CD8-positive, alpha-beta memory T cell (primary cell): Measurements from ENCODE around the gene CLIC3. TPM values are rescaled to one million over a fixed set of nuclear protein-coding genes. Genes with fewer than 3 reads are reported as not detected.
"Not testable (repeated sequence)": the region's sequence is repeated elsewhere in the genome, so short reads cannot be mapped to it uniquely, and the experiment has no call there.

ENCODE experiments used
- CTCF ChIA-PET: fragments of 350-600 bp; sonication (Branson Sonifier 250); formaldehyde crosslinking; loops from one replicate; lab custom pipeline; 2021; ENCODE audit warnings: antibody characterized with exemption; lab: Charles Lee
- POLR2A ChIA-PET: fragments of 350-600 bp; sonication (Branson Sonifier 250); formaldehyde crosslinking; loops from one replicate; lab custom pipeline; 2021; ENCODE audit warnings: antibody characterized with exemption; lab: Charles Lee
- DNase-seq, 5 donors: peaks; one replicate each; pipeline versions ENCODE4 v3.0.0 to v3.0.0-alpha.2; 2020 to 2022; ENCODE audit warnings: mixed read lengths in 1 of 5
- H3K27ac ChIP-seq: one replicate; pipeline ENCODE4 v1.7.0; 2013; ENCODE audit warnings: low read depth, mild to moderate bottlenecking, low read length, moderate library complexity
- H3K27me3 ChIP-seq: 2 replicates; pipeline ENCODE4 v1.7.0; 2013; ENCODE audit warnings: low read length, mild to moderate bottlenecking; ENCODE audit not compliant: insufficient read depth, poor library complexity, severe bottlenecking
- H3K36me3 ChIP-seq: 2 replicates; pipeline ENCODE4 v1.7.0; 2013; ENCODE audit warnings: mild to moderate bottlenecking, low read length, moderate library complexity; ENCODE audit not compliant: insufficient read depth
- H3K4me1 ChIP-seq: 2 replicates; pipeline ENCODE4 v1.7.0; 2013; ENCODE audit warnings: mild to moderate bottlenecking, low read length, moderate library complexity; ENCODE audit not compliant: insufficient read depth
- H3K4me3 ChIP-seq: 2 replicates; pipeline ENCODE4 v1.7.0; 2013; ENCODE audit warnings: mild to moderate bottlenecking, low read length
- H3K9me3 ChIP-seq: 2 replicates; pipeline ENCODE4 v1.7.0; 2013; ENCODE audit warnings: mild to moderate bottlenecking, low read length
- H3K27ac Mint-ChIP-seq, 8 donors: one replicate each; pipeline ENCODE4 v1.8.0; 2020 to 2021; ENCODE audit warnings: mixed read lengths in 8 of 8, mild to moderate bottlenecking in 6 of 8, inconsistent platforms in 3 of 8, moderate library complexity in 3 of 8
- H3K27me3 Mint-ChIP-seq, 2 donors: one replicate each; pipeline ENCODE4 v1.8.0; 2020 to 2021; ENCODE audit warnings: mixed read lengths in 2 of 2, mild to moderate bottlenecking in 1 of 2, moderate library complexity in 1 of 2
- H3K36me3 Mint-ChIP-seq, 3 donors: one replicate each; pipeline ENCODE4 v1.8.0; 2020 to 2021; ENCODE audit warnings: mixed read lengths in 3 of 3, inconsistent platforms in 1 of 3, mild to moderate bottlenecking in 1 of 3
- H3K4me1 Mint-ChIP-seq, 3 donors: one replicate each; pipeline ENCODE4 v1.8.0; 2020 to 2021; ENCODE audit warnings: mixed read lengths in 3 of 3, inconsistent platforms in 1 of 3, mild to moderate bottlenecking in 1 of 3
- H3K4me3 Mint-ChIP-seq, 7 donors: one replicate each; pipeline ENCODE4 v1.8.0; 2020 to 2021; ENCODE audit warnings: mixed read lengths in 7 of 7, mild to moderate bottlenecking in 6 of 7, moderate library complexity in 4 of 7, inconsistent platforms in 2 of 7
- H3K9me3 Mint-ChIP-seq, 5 donors: one replicate each; pipeline ENCODE4 v1.8.0; 2020 to 2022; ENCODE audit warnings: mixed read lengths in 5 of 5, mild to moderate bottlenecking in 3 of 5, moderate library complexity in 2 of 5, inconsistent platforms in 1 of 5
- polyA plus RNA-seq: library from polyadenylated mRNA; unstranded; fragments of 300-500 nt; fragmentation: Illumina TruSeq; gene quantifications from one replicate; pipeline ENCODE4 v1.2.3, GENCODE V29; 2021
- total RNA-seq, 2 experiments: library from RNA; stranded (reverse); gene quantifications; one replicate each; pipeline ENCODE4 v1.2.3, GENCODE V29; 2021

Gene CLIC3
- total and polyA plus RNA-seq, 3 experiments from 2014 or later: 3.4 to 52.1 (median 4.1) TPM

DNA sequence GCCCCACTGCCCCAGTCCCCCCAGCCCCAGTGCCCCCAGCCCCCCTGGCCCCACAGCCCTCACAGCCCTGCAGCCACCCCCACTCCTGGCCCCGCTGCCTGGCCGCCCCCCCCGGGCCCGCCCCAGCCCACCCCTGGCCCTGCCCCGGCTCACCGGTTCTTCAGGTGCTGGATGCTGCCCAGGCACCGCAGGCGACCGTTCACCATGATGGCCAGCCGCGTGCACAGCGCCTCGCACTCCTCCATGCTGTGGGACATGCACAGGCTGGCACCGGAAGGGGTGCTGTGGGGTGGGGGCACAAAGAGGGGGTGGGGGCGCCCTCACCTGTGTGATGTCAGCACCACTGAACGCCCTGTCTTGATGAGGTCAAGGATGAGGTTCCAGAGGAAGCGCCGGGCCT, 12.8 kb upstream of the CLIC3 start:
- no peak overlapping the region for H3K27ac ChIP-seq
- H3K36me3 ChIP-seq: no peaks in the 10 kb centered on the region
- Mint-ChIP-seq H3K4me3 (no peak overlapping the region), H3K27me3 (no peaks in the 10 kb centered on the region), H3K27ac (no peak overlapping the region), H3K36me3 (peaks cover 0 to 32% (median 0%) of the 10 kb centered on the region in 3 donors), H3K4me1 (peaks cover 10 to 17% (median 15%) of the 10 kb centered on the region in 3 donors), H3K9me3 (no peaks in the 10 kb centered on the region)
- POLR2A ChIA-PET: interaction anchor here (0.6 kb wide), 1 partner anchor 9 kb away, joined by 4 read pairs; no protein-coding TSS in a partner anchor
- DNase-seq: no peak
- no peaks in the 10 kb centered on the region for H3K9me3 ChIP-seq
- CTCF ChIA-PET: interaction anchor here (1.4 kb wide), 1 partner anchor 38 kb away, joined by 3 read pairs; no protein-coding TSS in a partner anchor
- no peaks in the 10 kb centered on the region for H3K27me3 ChIP-seq
- no peaks in the 10 kb centered on the region for H3K4me1 ChIP-seq
- H3K4me3 ChIP-seq: no peak overlapping the region

GRCh38 chr9:137008312-137008711, 11.9 kb upstream of the CLIC3 start:
- Mint-ChIP-seq H3K9me3 (no peaks in the 10 kb centered on the region), H3K4me3 (no peak overlapping the region), H3K27me3 (no peaks in the 10 kb centered on the region), H3K36me3 (peaks cover 0 to 27% (median 0%) of the 10 kb centered on the region in 3 donors), H3K4me1 (peaks cover 10 to 17% (median 15%) of the 10 kb centered on the region in 3 donors), H3K27ac (no peak overlapping the region)
- Histone ChIP-seq H3K36me3 (no peaks in the 10 kb centered on the region), H3K27ac (no peak overlapping the region), H3K9me3 (no peaks in the 10 kb centered on the region), H3K4me3 (no peak overlapping the region), H3K27me3 (no peaks in the 10 kb centered on the region), H3K4me1 (no peaks in the 10 kb centered on the region)
- ChIA-PET CTCF (interaction anchor here (1.7 to 2.1 kb wide), 2 partner anchors 21 to 26 kb away, joined by 6 to 7 read pairs; no protein-coding TSS in a partner anchor), POLR2A (no interaction called here)
- DNase-seq: no peak

DNA sequence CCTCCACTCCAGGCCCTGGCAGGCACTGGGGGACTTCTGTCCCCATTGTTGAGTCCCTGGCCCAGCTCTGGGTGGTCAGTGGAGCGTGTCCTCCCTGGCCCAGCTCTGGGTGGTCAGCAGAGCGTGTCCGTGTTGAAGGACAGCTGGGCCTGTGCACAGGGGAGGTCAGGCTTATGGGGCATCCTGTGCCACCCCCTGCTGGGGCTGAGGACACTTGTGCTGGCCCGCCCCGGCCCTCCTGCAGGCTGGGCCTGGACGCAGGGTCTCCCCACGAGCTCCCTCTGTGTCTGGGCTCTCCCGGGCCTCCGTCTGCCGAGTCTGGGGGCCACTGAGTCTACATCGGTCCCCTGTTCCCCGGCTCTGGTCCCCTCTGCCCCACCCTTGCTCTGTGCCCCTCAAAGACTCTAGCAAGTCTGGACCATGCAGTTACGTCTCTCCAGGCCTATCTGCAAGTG, 11.5 kb upstream of the CLIC3 start:
- POLR2A ChIA-PET: no interaction called here

GRCh38 chr9:137007108-137007815, 10.9 kb upstream of the CLIC3 start:
- H3K36me3 Mint-ChIP-seq: peaks cover 0 to 22% (median 0%) of the 10 kb centered on the region in 3 donors
- H3K27ac Mint-ChIP-seq: no peak overlapping the region
- peaks cover 10 to 17% (median 15%) of the 10 kb centered on the region in 3 donors for H3K4me1 Mint-ChIP-seq
- Histone ChIP-seq H3K27me3 (no peaks in the 10 kb centered on the region), H3K36me3 (no peaks in the 10 kb centered on the region), H3K4me1 (no peaks in the 10 kb centered on the region), H3K9me3 (no peaks in the 10 kb centered on the region), H3K27ac (no peak overlapping the region), H3K4me3 (no peak overlapping the region)
- CTCF ChIA-PET: interaction anchor here (1.7 to 2.1 kb wide), 2 partner anchors 22 to 27 kb away, joined by 6 to 7 read pairs; no protein-coding TSS in a partner anchor
- H3K9me3 Mint-ChIP-seq: no peaks in the 10 kb centered on the region
- no peak overlapping the region for H3K4me3 Mint-ChIP-seq
- POLR2A ChIA-PET: no interaction called here
- H3K27me3 Mint-ChIP-seq: no peaks in the 10 kb centered on the region
- DNase-seq: no peak

More for the DNA sequence above, 11.5 kb upstream of the CLIC3 start:
- Histone ChIP-seq H3K4me3 (no peak overlapping the region), H3K9me3 (no peaks in the 10 kb centered on the region), H3K36me3 (no peaks in the 10 kb centered on the region), H3K27ac (no peak overlapping the region), H3K27me3 (no peaks in the 10 kb centered on the region), H3K4me1 (no peaks in the 10 kb centered on the region)
- Mint-ChIP-seq H3K4me1 (peaks cover 10 to 17% (median 15%) of the 10 kb centered on the region in 3 donors), H3K27ac (no peak overlapping the region), H3K9me3 (no peaks in the 10 kb centered on the region), H3K36me3 (peaks cover 0 to 27% (median 0%) of the 10 kb centered on the region in 3 donors), H3K4me3 (no peak overlapping the region), H3K27me3 (no peaks in the 10 kb centered on the region)
- CTCF ChIA-PET: interaction anchor here (1.7 to 2.1 kb wide), 2 partner anchors 21 to 27 kb away, joined by 6 to 7 read pairs; no protein-coding TSS in a partner anchor
- DNase-seq: no peak

- Histone ChIP-seq H3K4me3 (no peak overlapping the region), H3K36me3 (no peaks in the 10 kb centered on the region), H3K27ac (no peak overlapping the region), H3K9me3 (no peaks in the 10 kb centered on the region), H3K27me3 (no peaks in the 10 kb centered on the region), H3K4me1 (no peaks in the 10 kb centered on the region)
- Mint-ChIP-seq H3K4me1 (peaks cover 10 to 17% (median 15%) of the 10 kb centered on the region in 3 donors), H3K9me3 (no peaks in the 10 kb centered on the region), H3K36me3 (peaks cover 0 to 15% (median 0%) of the 10 kb centered on the region in 3 donors), H3K27me3 (no peaks in the 10 kb centered on the region), H3K4me3 (peak overlapping the region in 5 of 7 donors; percentile 19 to 55 (median 28)), H3K27ac (peak overlapping the region in 5 of 8 donors; percentile 17 to 90 (median 46))
- DNase-seq: no peak
- ChIA-PET POLR2A (interaction anchor here (0.6 kb wide), 1 partner anchor 12 kb away, joined by 3 read pairs; no protein-coding TSS in a partner anchor), CTCF (interaction anchor here (1.4 to 3.2 kb wide), 5 partner anchors 10 to 28 kb away, joined by 3 to 14 read pairs (median 6); partner anchors contain the start of genes ABCA2 and CLIC3)
Measured at GRCh38 chr9:137006116-137007003, 10.0 kb upstream of the CLIC3 start.

DNA sequence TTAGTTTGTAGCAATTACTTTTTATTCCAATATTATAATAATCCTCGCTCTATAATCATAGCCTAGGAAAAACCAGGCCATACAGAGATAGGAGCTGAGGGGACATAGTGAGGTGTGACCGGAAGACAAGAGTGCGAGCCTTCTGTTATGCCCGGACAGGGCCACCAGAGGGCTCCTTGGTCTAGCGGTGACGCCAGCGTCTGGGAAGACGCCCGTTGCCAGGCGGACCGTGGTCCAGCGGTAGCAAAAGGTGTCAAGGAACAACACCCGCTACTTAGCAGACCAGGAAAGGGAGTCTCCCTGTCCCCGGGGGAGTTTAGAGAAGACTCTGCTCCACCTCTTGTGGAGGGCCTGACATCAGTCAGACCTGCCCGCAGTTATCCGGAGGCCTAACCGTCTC, 7.9 kb upstream of the CLIC3 start:
- H3K27ac ChIP-seq, H3K36me3 Mint-ChIP-seq, H3K4me3 ChIP-seq, H3K4me3 Mint-ChIP-seq, POLR2A ChIA-PET, H3K9me3 ChIP-seq, H3K9me3 Mint-ChIP-seq, H3K36me3 ChIP-seq, H3K27me3 Mint-ChIP-seq, DNase-seq, H3K27me3 ChIP-seq: not testable (repeated sequence)
- CTCF ChIA-PET: interaction anchor here (1.5 to 3.2 kb wide), 4 partner anchors 8 to 56 kb away, joined by 4 to 25 read pairs (median 9); partner anchors contain the start of genes ABCA2 and CLIC3
- H3K27ac Mint-ChIP-seq: peak overlapping the region in 1 of 8 donors; percentile 44
- peaks cover 19 to 33% (median 28%) of the 10 kb centered on the region in 3 donors for H3K4me1 Mint-ChIP-seq
- H3K4me1 ChIP-seq: peaks cover 11% of the 10 kb centered on the region

DNA sequence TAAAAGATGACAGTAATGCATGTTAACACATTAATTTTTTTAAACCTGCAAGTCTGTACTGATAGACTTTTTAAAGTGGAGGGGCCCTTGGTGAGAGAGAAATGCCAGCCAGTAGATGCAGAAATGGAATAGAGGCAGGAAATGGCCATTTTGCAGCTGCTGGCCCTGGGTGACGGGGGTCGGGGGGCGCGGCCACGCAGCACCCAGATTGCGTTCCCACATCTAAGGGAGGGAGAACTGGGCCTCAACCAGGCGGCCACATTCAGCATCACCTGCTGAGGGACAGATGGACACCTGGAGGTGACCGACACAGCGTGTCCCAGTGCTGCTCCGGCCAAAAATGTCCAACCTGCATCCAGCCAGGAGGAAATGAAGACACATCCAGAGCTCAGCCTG, 6.3 kb upstream of the CLIC3 start:
- ChIA-PET POLR2A (no interaction called here), CTCF (interaction anchor here (2.4 to 4.0 kb wide), 6 partner anchors 10 to 55 kb away, joined by 5 to 26 read pairs (median 16); partner anchors contain the start of genes ABCA2, FUT7 and PAXX)
- Mint-ChIP-seq H3K9me3 (no peaks in the 10 kb centered on the region), H3K36me3 (no peaks in the 10 kb centered on the region), H3K4me1 (peaks cover 31 to 50% (median 41%) of the 10 kb centered on the region in 3 donors), H3K27ac (no peak overlapping the region), H3K4me3 (no peak overlapping the region), H3K27me3 (no peaks in the 10 kb centered on the region)
- H3K4me3 ChIP-seq: no peak overlapping the region
- no peaks in the 10 kb centered on the region for H3K9me3 ChIP-seq
- no peak overlapping the region for H3K27ac ChIP-seq
- DNase-seq: no peak
- H3K36me3 ChIP-seq: no peaks in the 10 kb centered on the region
- H3K4me1 ChIP-seq: peaks cover 26% of the 10 kb centered on the region
- H3K27me3 ChIP-seq: no peaks in the 10 kb centered on the region
